HCT116 (cell line): ENCODE data around the gene PALMD.

ENCODE experiments used
- ATF3 ChIP-seq: IDR thresholded peaks from 2 replicates; pipeline ENCODE4 v1.6.1; 2012
- CTCF ChIP-seq, 3 experiments: fragments of 200-600 bp in 1 of 3; sonication (generic) in 1 of 3; IDR thresholded peaks in 2 of 3; conservative IDR thresholded peaks in 1 of 3; 2 replicates each; pipeline ENCODE4 v1.5.1; 2012 to 2017; ENCODE audit warnings: low read depth in 2 of 3, low read length in 2 of 3, antibody characterized with exemption in 1 of 3, borderline replicate concordance in 1 of 3, control low read depth in 1 of 3, mild to moderate bottlenecking in 1 of 3, mixed read lengths in 1 of 3, mixed run types in 1 of 3, moderate library complexity in 1 of 3; ENCODE audit not compliant: insufficient read depth in 1 of 3
- ELF1 ChIP-seq: IDR thresholded peaks from 2 replicates; pipeline ENCODE4 v1.6.1; 2012; ENCODE audit warnings: low read depth, borderline replicate concordance
- EZH2 ChIP-seq: fragments of 200-600 bp; sonication (generic); IDR thresholded peaks from 2 replicates; pipeline ENCODE4 v1.6.1; 2017; ENCODE audit warnings: antibody characterized with exemption, mixed run types
- EZH2phosphoT487 ChIP-seq: fragments of 200-600 bp; IDR thresholded peaks from 2 replicates; pipeline ENCODE4 v1.6.1; 2018; ENCODE audit warnings: antibody characterized with exemption, borderline replicate concordance
- MAX ChIP-seq: IDR thresholded peaks from 2 replicates; pipeline ENCODE4 v1.6.1; 2012
- POLR2A ChIP-seq: IDR thresholded peaks from 2 replicates; pipeline ENCODE4 v1.7.0; 2011; ENCODE audit warnings: borderline replicate concordance; ENCODE audit not compliant: insufficient read depth, insufficient read length; ENCODE audit errors: extremely low read depth
- REST ChIP-seq: IDR thresholded peaks from 2 replicates; pipeline ENCODE4 v1.6.1; 2012; ENCODE audit warnings: low read depth
- TCF7L2 ChIP-seq: IDR thresholded peaks from 2 replicates; pipeline ENCODE4 v1.7.0; 2011; ENCODE audit warnings: borderline replicate concordance, inconsistent platforms; ENCODE audit not compliant: insufficient read depth, insufficient read length; ENCODE audit errors: extremely low read depth
- YY1 ChIP-seq: IDR thresholded peaks from 2 replicates; pipeline ENCODE4 v1.6.1; 2011; ENCODE audit warnings: low read length, low read depth, moderate library complexity, mild to moderate bottlenecking; ENCODE audit not compliant: insufficient replicate concordance; ENCODE audit errors: extremely low read depth

GRCh38 chr1:99740141-99740540 is 94.2 kb downstream of the PALMD start:
- TF ChIP-seq CTCF (IDR thresholded peaks at IDR 0.05 in 2 of 3, conservative IDR thresholded peaks at IDR 0.05 in 1 of 3; ENCODE audit: borderline replicate concordance in 1 of 3, insufficient read depth in 1 of 3, low read depth in 2 of 3, low read length in 2 of 3), result no peak
- TF ChIP-seq MAX, result no peak
- TF ChIP-seq ELF1, result no peak
- TF ChIP-seq POLR2A, result no peak
- TF ChIP-seq EZH2phosphoT487, result no peak
- no peak for TF ChIP-seq REST
- no peak for TF ChIP-seq ATF3
- no peak for TF ChIP-seq EZH2
- TF ChIP-seq TCF7L2, result no peak
- no peak for TF ChIP-seq YY1
